PFSK-1 (cell line): ENCODE results near the gene RAP1GAP2.

Experiments used
- POLR2AphosphoS5 ChIP-seq: IDR thresholded peaks from 2 replicates; pipeline ENCODE4 v1.6.1; 2012; ENCODE audit warnings: low read depth, mild to moderate bottlenecking, control low read depth, low read length, moderate library complexity
- REST ChIP-seq, 2 experiments: IDR thresholded peaks; 2 replicates each; pipeline versions ENCODE4 v1.6.1 to v1.8.0; 2011 to 2012; ENCODE audit warnings: low read depth in 2 of 2, low read length in 2 of 2, control low read depth in 1 of 2, inconsistent platforms in 1 of 2, mild to moderate bottlenecking in 1 of 2, moderate library complexity in 1 of 2; ENCODE audit not compliant: insufficient read depth in 1 of 2
- TAF1 ChIP-seq: IDR thresholded peaks from 2 replicates; pipeline ENCODE4 v1.6.1; 2012; ENCODE audit warnings: low read length, control low read depth, borderline replicate concordance; ENCODE audit not compliant: insufficient read depth

- TF ChIP-seq POLR2AphosphoS5 (no peak), TAF1 (no peak), REST (IDR thresholded peaks at IDR 0.05; ENCODE audit: insufficient read depth in 1 of 2, low read depth in 2 of 2, low read length in 2 of 2) (no peak)
These were observed 239.7 kb downstream of the RAP1GAP2 start for GRCh38 chr17:3035968-3036280.
